ENCODE results near the gene RALGPS2. TPM values are rescaled to one million over a fixed set of nuclear protein-coding genes. Genes with fewer than 3 reads are reported as not detected.

Gene RALGPS2, protein sequence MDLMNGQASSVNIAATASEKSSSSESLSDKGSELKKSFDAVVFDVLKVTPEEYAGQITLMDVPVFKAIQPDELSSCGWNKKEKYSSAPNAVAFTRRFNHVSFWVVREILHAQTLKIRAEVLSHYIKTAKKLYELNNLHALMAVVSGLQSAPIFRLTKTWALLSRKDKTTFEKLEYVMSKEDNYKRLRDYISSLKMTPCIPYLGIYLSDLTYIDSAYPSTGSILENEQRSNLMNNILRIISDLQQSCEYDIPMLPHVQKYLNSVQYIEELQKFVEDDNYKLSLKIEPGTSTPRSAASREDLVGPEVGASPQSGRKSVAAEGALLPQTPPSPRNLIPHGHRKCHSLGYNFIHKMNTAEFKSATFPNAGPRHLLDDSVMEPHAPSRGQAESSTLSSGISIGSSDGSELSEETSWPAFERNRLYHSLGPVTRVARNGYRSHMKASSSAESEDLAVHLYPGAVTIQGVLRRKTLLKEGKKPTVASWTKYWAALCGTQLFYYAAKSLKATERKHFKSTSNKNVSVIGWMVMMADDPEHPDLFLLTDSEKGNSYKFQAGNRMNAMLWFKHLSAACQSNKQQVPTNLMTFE
- total RNA-seq: 7.5 TPM
- long read RNA-seq, full-length matches to known transcripts: 3 of 5 reads
- long read RNA-seq, partial matches to known transcripts: 0 of 5 reads
- long read RNA-seq, other reads (novel, unspliced or antisense): 2 of 5 reads

DNA sequence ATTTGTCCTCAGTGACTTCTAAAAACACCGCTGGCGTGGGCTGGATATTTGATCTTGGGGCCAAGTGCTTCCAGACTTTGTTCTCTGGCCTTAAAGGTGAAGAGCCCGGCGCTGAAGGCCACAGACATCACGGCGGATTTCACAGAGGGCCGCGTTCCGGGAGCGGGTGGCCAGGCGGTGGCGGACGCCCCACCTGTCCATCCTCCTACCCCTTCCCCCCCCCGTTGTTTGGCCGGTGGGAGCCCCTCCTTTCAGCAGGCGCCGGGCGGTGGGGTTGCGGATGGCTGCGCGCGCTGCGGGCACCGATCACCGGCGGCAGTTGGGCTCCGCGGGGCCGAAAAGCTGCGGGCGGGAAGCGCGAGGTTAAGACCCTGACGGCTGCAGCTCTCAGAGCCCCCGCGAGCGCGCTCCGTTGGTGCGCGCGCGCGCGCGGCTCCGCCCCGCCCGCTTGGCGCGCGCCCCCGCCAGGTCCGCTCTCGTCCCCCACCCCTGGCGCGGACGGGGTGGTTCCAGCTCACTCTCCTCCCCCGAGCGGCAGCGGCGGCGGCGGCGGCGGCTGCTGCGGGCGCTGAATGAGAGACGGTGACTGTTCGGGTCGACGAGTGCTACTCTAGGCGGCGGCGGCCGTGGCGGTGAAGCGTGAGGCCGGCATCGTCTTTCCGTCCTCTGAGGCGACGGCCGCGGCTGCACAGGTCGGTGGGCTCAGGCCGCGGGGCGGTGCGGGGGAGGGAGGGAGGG is at the start of gene RALGPS2:
Gene RALGPS2 (plus strand): TSS at position 517 of the 738 bp plus-strand sequence. CDS start 51,521 bp downstream, outside the sequence.
- H3K27ac ChIP-seq (replicated peaks): peak within 1 kb of the TSS; percentile 86
- peak within 1 kb of the TSS; percentile 83 for H3K4me3 ChIP-seq
- peak; percentile 73 for DNase-seq
- H3K36me3 ChIP-seq: no peaks in the 10 kb centered on the region
- TF ChIP-seq, protein P1, sequence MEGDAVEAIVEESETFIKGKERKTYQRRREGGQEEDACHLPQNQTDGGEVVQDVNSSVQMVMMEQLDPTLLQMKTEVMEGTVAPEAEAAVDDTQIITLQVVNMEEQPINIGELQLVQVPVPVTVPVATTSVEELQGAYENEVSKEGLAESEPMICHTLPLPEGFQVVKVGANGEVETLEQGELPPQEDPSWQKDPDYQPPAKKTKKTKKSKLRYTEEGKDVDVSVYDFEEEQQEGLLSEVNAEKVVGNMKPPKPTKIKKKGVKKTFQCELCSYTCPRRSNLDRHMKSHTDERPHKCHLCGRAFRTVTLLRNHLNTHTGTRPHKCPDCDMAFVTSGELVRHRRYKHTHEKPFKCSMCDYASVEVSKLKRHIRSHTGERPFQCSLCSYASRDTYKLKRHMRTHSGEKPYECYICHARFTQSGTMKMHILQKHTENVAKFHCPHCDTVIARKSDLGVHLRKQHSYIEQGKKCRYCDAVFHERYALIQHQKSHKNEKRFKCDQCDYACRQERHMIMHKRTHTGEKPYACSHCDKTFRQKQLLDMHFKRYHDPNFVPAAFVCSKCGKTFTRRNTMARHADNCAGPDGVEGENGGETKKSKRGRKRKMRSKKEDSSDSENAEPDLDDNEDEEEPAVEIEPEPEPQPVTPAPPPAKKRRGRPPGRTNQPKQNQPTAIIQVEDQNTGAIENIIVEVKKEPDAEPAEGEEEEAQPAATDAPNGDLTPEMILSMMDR (IDR thresholded peaks at IDR 0.05; ENCODE audit: borderline replicate concordance): no peak
- peaks cover 6% of the 10 kb centered on the region for H3K27me3 ChIP-seq (ENCODE audit: low read depth)
- peaks cover 28% of the 10 kb centered on the region for H3K4me1 ChIP-seq
- intact Hi-C loops (cut with micrococcal nuclease): no loop called here
- no peaks in the 10 kb centered on the region for H3K9me3 ChIP-seq (replicated peaks)

DNA sequence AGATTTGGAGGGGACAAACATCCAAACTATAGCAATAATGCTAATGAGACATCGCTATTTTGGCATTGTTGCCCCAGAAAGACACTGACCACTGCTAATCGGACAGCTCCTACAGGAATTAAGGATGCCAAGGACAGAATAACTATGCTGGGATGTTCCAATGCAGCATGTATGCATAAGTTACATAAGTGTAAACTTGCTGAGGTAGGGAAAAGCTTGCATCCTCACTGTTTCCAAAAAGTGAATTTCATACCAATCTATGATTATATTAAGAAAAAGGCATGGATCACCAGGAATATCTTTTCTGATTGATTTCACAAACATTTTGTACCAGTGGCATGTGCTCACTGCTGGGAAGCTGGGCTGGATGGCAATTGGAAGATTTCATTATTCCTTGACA is 45.8 kb upstream of the RALGPS2 start:
- Histone ChIP-seq H3K27me3 (ENCODE audit: low read depth) (no peaks in the 10 kb centered on the region), H3K4me3 (no peak overlapping the region), H3K27ac (replicated peaks) (no peak overlapping the region), H3K36me3 (no peaks in the 10 kb centered on the region), H3K9me3 (replicated peaks) (peaks cover 18% of the 10 kb centered on the region), H3K4me1 (no peaks in the 10 kb centered on the region)
- intact Hi-C loops (cut with micrococcal nuclease): no loop called here
- TF ChIP-seq, protein P1 (IDR thresholded peaks at IDR 0.05; ENCODE audit: borderline replicate concordance): no peak
- no peak for DNase-seq

DNA sequence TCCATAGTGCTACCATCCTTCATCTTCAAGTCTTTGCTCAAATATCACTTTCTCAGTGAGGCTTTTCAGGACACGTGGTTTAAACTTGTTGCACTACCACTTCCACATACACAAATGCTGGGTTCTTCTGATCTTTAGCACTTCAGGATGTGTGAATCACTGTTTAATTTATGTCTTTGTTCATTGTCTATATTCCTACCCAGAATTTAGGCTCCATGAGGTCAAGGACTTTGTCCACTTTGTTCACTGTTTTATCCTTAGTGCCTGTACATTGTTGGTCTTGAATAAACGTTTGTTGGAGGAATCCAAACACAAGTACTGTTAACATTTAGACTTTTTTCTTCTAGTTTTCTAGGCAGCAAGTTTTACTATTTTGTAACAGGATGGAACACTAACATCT is 42.6 kb upstream of the RALGPS2 start:
- TF ChIP-seq, protein P1 (IDR thresholded peaks at IDR 0.05; ENCODE audit: borderline replicate concordance): no peak

DNA sequence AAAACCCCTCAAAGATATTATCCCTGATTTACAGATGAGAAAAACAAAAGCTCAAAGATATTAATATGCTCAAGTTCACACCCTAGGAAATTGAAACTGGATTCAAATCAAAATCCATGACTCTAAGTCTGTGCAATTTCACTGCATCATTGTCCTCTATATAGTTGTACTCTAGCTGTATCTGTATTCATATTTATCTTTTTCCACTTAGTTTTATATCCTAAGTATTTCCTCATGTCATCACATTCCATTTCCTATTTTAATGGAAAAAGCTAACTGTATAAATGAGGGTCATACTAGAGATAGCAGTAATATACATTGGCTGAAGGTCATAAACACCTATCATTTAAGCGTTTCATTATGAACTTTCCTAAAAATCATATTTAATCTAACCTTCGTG is 42.2 kb upstream of the RALGPS2 start:
- Histone ChIP-seq H3K4me3 (no peak overlapping the region), H3K27me3 (ENCODE audit: low read depth) (no peaks in the 10 kb centered on the region), H3K36me3 (no peaks in the 10 kb centered on the region), H3K27ac (replicated peaks) (no peak overlapping the region), H3K4me1 (no peaks in the 10 kb centered on the region), H3K9me3 (replicated peaks) (peaks cover 10% of the 10 kb centered on the region)
- no peak for DNase-seq
- TF ChIP-seq, protein P1 (IDR thresholded peaks at IDR 0.05; ENCODE audit: borderline replicate concordance): no peak
- intact Hi-C loops (cut with micrococcal nuclease): no loop called here

More for the DNA sequence above, 42.6 kb upstream of the RALGPS2 start:
- peaks cover 12% of the 10 kb centered on the region for H3K9me3 ChIP-seq (replicated peaks)
- no peak overlapping the region for H3K27ac ChIP-seq (replicated peaks)
- H3K36me3 ChIP-seq: no peaks in the 10 kb centered on the region
- intact Hi-C loops (cut with micrococcal nuclease): no loop called here
- no peak for DNase-seq
- H3K27me3 ChIP-seq (ENCODE audit: low read depth): no peaks in the 10 kb centered on the region
- H3K4me3 ChIP-seq: no peak overlapping the region
- no peaks in the 10 kb centered on the region for H3K4me1 ChIP-seq

DNA sequence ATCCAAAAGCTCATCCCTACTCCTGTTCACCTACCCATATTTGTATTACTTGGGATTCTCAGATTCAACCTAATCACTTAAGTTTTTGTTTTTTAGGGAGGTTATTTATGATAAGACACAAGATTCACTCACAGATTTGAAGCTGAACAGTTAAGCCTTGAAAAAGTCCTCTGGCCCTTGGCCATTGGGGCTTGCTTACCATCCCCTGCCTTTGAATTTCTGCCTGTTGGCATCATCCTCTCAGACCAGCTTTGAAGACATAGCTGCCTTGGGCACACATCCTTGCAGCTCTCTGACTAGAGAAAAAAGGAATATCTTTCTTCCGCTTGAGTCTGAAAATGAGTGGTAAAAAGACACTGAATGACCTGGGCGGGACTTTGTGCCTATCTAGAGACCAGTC is 41.8 kb upstream of the RALGPS2 start:
- Histone ChIP-seq H3K4me3 (no peak overlapping the region), H3K4me1 (no peaks in the 10 kb centered on the region), H3K9me3 (replicated peaks) (peaks cover 6% of the 10 kb centered on the region), H3K27ac (replicated peaks) (no peak overlapping the region), H3K27me3 (ENCODE audit: low read depth) (no peaks in the 10 kb centered on the region), H3K36me3 (no peaks in the 10 kb centered on the region)
- DNase-seq: no peak
- intact Hi-C loops (cut with micrococcal nuclease): no loop called here
- TF ChIP-seq, protein P1 (IDR thresholded peaks at IDR 0.05; ENCODE audit: borderline replicate concordance): no peak

Measured in left ventricle myocardium inferior (tissue), 1 donor.